ENCODE measurements around the gene SCARF2.

Gene SCARF2

GRCh38 chr22:20403779-20404140 lies 33.9 kb downstream of the SCARF2 start:
- Histone ChIP-seq H2AFZ (ENCODE audit: low read depth, low read length) (no peak overlapping the region), H4K20me1 (ENCODE audit: insufficient read depth, low read length) (peaks cover 31% of the 10 kb centered on the region), H3K9ac (ENCODE audit: low read depth, low read length) (no peak overlapping the region), H3K36me3 (ENCODE audit: insufficient read depth, low read length) (peaks cover 79% of the 10 kb centered on the region), H3K4me2 (ENCODE audit: insufficient read depth, low read length) (no peak overlapping the region), H3K79me2 (ENCODE audit: insufficient read depth, low read length) (peaks cover 19% of the 10 kb centered on the region), H3K4me1 (ENCODE audit: insufficient read depth, low read length) (no peaks in the 10 kb centered on the region), H3K9me3 (ENCODE audit: insufficient read depth, low read length, severe bottlenecking) (no peaks in the 10 kb centered on the region), H3K27ac (ENCODE audit: low read length) (no peak overlapping the region), H3K27me3 (ENCODE audit: insufficient read depth, low read length, poor library complexity) (no peaks in the 10 kb centered on the region), H3K4me3 (ENCODE audit: low read depth in 1 of 2, low read length in 2 of 2) (no peak overlapping the region)
- no peak for ATAC-seq (ENCODE audit: insufficient read depth, low read depth)
- TF ChIP-seq CTCF (IDR thresholded peaks at IDR 0.05; ENCODE audit: borderline replicate concordance, extremely low read depth, low read length, poor library complexity, severe bottlenecking), result no peak
- no peak for TF ChIP-seq EZH2 (IDR thresholded peaks at IDR 0.05; ENCODE audit: borderline replicate concordance, low read depth, low read length, severe bottlenecking)
- DNase-seq, result no peak

GRCh38 chr22:20402960-20403778 lies 34.5 kb downstream of the SCARF2 start:
- peaks cover 31% of the 10 kb centered on the region for H4K20me1 ChIP-seq (ENCODE audit: insufficient read depth, low read length)
- no peak overlapping the region for H3K4me3 ChIP-seq (ENCODE audit: low read depth in 1 of 2, low read length in 2 of 2)
- H2AFZ ChIP-seq (ENCODE audit: low read depth, low read length), result no peak overlapping the region
- no peak for TF ChIP-seq CTCF (IDR thresholded peaks at IDR 0.05; ENCODE audit: borderline replicate concordance, extremely low read depth, low read length, poor library complexity, severe bottlenecking)
- no peak for TF ChIP-seq EZH2 (IDR thresholded peaks at IDR 0.05; ENCODE audit: borderline replicate concordance, low read depth, low read length, severe bottlenecking)
- peaks cover 25% of the 10 kb centered on the region for H3K79me2 ChIP-seq (ENCODE audit: insufficient read depth, low read length)
- DNase-seq (no peak), ATAC-seq (ENCODE audit: insufficient read depth, low read depth) (no peak)
- H3K9ac ChIP-seq (ENCODE audit: low read depth, low read length), result no peak overlapping the region
- no peak overlapping the region for H3K27ac ChIP-seq (ENCODE audit: low read length)
- peaks cover 79% of the 10 kb centered on the region for H3K36me3 ChIP-seq (ENCODE audit: insufficient read depth, low read length)
- no peak overlapping the region for H3K4me2 ChIP-seq (ENCODE audit: insufficient read depth, low read length)
- no peaks in the 10 kb centered on the region for H3K9me3 ChIP-seq (ENCODE audit: insufficient read depth, low read length, severe bottlenecking)
- H3K4me1 ChIP-seq (ENCODE audit: insufficient read depth, low read length), result no peaks in the 10 kb centered on the region
- no peaks in the 10 kb centered on the region for H3K27me3 ChIP-seq (ENCODE audit: insufficient read depth, low read length, poor library complexity)

- no peak overlapping the region for H3K9ac ChIP-seq (ENCODE audit: low read depth, low read length)
These were observed 36.1 kb downstream of the SCARF2 start for GRCh38 chr22:20401376-20402014.

More at GRCh38 chr22:20401376-20402014, 36.1 kb downstream of the SCARF2 start:
- H4K20me1 ChIP-seq (ENCODE audit: insufficient read depth, low read length), result peaks cover 18% of the 10 kb centered on the region
- H3K79me2 ChIP-seq (ENCODE audit: insufficient read depth, low read length), result peaks cover 38% of the 10 kb centered on the region
- H3K4me2 ChIP-seq (ENCODE audit: insufficient read depth, low read length), result no peak overlapping the region
- no peak for ATAC-seq (ENCODE audit: insufficient read depth, low read depth)
- peaks cover 8% of the 10 kb centered on the region for H3K4me1 ChIP-seq (ENCODE audit: insufficient read depth, low read length)
- H3K36me3 ChIP-seq (ENCODE audit: insufficient read depth, low read length), result peaks cover 70% of the 10 kb centered on the region
- H2AFZ ChIP-seq (ENCODE audit: low read depth, low read length), result no peak overlapping the region
- H3K27ac ChIP-seq (ENCODE audit: low read length), result no peak overlapping the region
- no peaks in the 10 kb centered on the region for H3K9me3 ChIP-seq (ENCODE audit: insufficient read depth, low read length, severe bottlenecking)
- no peak for TF ChIP-seq CTCF (IDR thresholded peaks at IDR 0.05; ENCODE audit: borderline replicate concordance, extremely low read depth, low read length, poor library complexity, severe bottlenecking)
- no peak for TF ChIP-seq EZH2 (IDR thresholded peaks at IDR 0.05; ENCODE audit: borderline replicate concordance, low read depth, low read length, severe bottlenecking)
- no peak overlapping the region for H3K4me3 ChIP-seq (ENCODE audit: low read depth in 1 of 2, low read length in 2 of 2)
- H3K27me3 ChIP-seq (ENCODE audit: insufficient read depth, low read length, poor library complexity), result no peaks in the 10 kb centered on the region
- DNase-seq, result no peak
